ENCODE data around the gene WDR1. TPM values are rescaled to one million over a fixed set of nuclear protein-coding genes. Genes with fewer than 3 reads are reported as not detected.

The WDR1 gene
- total RNA-seq, 1 donor from 2014 or later, result 367 TPM

DNA sequence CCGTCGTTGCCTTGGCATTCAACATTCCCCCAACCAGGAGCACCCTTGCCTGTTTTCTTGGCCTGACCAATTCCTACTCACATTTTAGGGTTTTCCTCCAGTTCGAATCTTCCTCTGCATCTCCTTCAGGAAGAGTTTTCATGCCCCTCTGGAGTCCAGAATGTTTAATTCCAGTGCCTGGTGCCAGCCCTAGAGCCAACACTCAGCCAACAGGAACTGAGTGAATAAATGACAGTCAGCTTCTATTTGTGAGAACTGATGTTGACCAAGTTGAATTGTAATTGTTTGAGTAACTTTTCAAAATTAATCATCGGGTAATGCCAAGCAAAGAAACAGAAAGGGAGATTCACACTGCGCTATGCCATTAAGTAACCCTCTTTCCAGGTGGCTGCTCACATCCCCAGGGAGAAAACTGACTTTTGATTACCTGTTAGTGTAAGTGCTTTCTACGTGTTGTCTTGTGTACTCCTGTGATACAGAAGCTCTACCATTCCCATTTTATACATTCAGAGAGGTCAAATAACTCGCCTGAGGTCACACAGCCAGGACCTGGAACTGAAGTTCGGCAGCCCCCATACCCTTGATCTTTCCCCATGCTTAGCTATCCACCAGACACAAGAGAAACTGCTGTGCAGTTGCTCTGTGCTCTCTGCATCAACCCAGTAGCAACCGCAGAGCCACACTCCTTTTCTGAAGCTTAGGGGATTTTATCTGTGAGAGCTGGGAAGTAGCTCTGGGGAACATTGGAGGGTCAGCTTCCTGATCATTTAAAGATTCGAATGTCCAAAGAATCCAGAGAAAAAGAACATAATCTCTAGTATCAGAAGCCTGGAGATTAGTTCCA, 76.3 kb downstream of the WDR1 start:
- peak; percentile 67 for DNase-seq (ENCODE audit: low read depth)

DNA sequence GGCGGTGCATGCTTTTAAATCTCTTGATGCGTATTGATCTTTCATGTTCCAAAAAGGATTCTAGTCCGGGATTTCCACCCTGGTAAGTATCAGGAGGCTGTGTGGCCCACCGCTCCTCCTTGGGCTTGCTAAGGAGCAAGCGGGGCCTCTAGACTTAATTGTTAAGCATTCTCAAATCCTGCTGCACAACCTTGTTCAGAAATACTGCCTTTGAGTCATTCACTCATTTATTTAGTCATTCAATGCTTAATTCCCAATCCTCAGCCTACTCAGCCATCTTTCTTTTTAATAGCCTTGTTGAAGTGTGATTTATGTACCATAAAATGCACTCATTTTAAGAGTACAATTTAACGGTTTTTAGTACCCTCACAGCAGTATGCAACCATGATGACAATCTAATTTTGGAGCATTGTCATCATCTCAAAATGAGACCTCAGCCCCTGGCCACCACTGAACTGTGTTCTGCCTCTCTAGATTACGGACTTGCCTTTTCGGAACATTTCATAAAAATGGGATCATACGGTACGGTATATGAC, 79.7 kb downstream of the WDR1 start:
- no peak for DNase-seq (ENCODE audit: low read depth)

GRCh38 chr4:10035130-10035529, 81.5 kb downstream of the WDR1 start:
- no peak for DNase-seq (ENCODE audit: low read depth)

DNA sequence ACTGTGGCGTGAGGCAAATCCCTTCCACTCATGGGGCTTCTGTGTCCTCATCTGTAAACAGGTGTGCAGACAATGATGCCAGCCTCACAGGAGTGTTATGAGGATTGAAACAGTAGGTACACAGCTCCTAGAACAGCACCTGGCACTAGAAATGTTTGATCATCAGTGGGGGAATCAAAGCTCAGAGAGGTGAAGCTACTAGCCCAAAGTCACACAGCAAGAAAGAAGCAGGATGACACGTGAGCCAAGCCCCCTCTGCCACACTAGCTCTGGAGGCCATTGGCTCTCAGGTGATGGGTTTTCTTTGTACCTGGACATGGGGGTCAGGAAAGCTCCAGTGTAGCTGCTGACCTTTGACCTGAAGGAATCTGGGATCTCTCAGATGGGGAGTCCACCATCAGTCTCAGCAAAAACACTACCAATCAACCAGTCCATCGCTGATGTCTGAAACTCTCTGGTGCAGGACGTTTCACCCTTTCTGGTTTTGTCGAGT, 81.9 kb downstream of the WDR1 start:
- no peak for DNase-seq (ENCODE audit: low read depth)

DNA sequence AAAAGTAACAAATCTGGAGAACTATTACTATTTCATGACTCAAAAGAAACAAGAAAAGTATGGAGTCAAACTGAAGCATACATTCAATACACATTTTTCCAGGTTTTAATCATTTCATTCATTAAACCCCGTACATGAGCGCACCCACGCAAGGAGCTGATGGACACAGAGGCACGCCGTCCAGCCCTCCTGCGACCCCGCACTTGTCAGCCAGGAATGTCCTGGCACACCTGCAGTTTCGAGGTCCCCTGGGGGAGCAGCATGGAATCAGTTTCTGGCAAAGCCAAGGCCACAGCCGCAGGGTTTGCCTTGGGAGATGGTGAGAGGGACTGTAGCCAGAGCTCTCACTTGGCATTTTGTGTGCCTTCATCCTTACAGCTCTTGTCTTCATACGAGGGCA, 82.5 kb downstream of the WDR1 start:
- no peak for DNase-seq (ENCODE audit: low read depth)

- DNase-seq (ENCODE audit: low read depth), result peak; percentile 66
Measured at GRCh38 chr4:10033191-10033881, 83.3 kb downstream of the WDR1 start.

GRCh38 chr4:10032625-10033024, 84.0 kb downstream of the WDR1 start:
- peak; percentile 90 for DNase-seq (ENCODE audit: low read depth)

GRCh38 chr4:10031668-10032590, 84.7 kb downstream of the WDR1 start:
- peak; percentile 57 for DNase-seq (ENCODE audit: low read depth)

GRCh38 chr4:10030972-10031667, 85.5 kb downstream of the WDR1 start:
- no peak for DNase-seq (ENCODE audit: low read depth)

DNA sequence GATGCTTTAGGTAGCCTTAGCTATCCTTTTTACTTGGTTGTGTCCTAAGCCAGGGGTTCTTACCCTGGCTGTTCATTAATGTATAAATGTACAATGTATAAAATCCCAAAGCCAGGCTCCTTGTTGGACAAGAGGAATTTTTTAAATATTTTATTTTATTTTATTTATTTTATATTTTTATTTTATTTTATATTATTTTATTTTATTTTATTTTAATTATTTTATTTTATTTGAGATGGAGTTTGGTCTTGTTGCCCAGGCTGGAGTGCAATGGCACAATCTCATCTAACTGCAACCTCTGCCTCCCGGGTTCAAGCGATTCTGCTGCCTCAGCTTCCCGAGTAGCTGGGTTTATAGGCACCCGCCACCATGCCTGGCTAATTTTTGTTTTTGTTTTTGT, 87.2 kb downstream of the WDR1 start:
- no peak for DNase-seq (ENCODE audit: low read depth)

DNA sequence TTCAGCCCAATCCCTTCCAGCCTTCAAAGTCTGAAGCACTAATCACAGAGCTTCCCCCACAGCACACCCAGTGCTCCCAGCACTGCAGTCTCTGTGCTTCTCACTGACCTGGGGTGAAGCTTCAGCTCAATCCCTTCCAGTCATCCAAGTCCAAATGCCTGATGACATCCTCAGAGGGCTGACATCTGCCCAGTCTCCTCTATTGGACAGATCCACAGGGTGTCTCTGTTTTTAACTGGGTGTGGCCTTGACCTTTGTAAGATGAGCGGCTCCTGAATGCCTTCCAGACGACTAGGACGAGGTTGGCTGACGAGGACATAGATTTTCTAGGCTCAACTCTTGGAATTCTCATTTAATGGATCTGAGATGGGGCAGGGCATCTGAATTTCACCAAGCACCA, 87.7 kb downstream of the WDR1 start:
- DNase-seq (ENCODE audit: low read depth), result no peak

- no peak for DNase-seq (ENCODE audit: low read depth)
Measured at GRCh38 chr4:10026485-10026884, 90.1 kb downstream of the WDR1 start.

DNA sequence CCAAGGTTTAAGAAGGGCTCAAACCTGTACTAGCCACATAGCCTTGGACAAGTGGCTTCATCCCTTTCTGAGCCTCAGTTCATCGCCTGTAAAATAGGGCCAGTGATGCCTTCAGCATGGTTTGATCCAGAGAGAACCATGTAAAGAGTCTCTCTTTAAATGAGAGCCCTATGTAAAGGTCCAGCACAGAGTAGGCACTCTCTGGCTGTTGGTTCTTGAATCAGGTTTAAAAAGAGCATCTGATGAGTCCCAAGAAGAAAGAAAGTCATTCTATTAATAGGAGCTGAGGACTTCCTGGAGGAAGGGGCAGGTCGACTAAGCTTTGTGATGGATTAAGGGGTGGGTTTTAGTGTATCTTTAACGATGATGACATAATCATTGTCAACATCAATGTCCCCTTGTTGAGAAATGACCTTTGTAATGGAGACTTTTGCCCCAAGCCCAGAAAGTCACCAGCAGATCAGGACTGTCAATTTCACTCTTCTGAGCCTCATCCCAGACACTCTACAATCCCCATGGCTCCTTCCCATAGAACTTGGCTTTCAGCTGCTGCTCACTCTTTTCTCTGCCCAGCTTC, 91.3 kb downstream of the WDR1 start:
- no peak for DNase-seq (ENCODE audit: low read depth)

Other genes with a start within 250 kb of the WDR1 start
- 30.4 and 37.8 TPM in 2 replicates for gene SLC2A9, start 95.3 kb downstream of the WDR1 start, total RNA-seq

All from renal cortical epithelial cell (primary cell).